Smooth muscle cell (in vitro differentiated cells): ENCODE data around the gene GOT1. TPM values are rescaled to one million over a fixed set of nuclear protein-coding genes. Genes with fewer than 3 reads are reported as not detected.

Experiments used
- DNase-seq: peaks from one replicate; lab custom pipeline; 2025; ENCODE audit not compliant: unreplicated experiment; lab: John Stamatoyannopoulos, UW
- H2AFZ ChIP-seq: fragments of 200-600 bp; sonication (generic); 2 replicates; pipeline ENCODE4 v1.6.0; 2016; ENCODE audit warnings: antibody characterized with exemption, low read depth, mild to moderate bottlenecking
- H3F3A ChIP-seq: fragments of 200-600 bp; sonication (generic); 2 replicates; pipeline ENCODE4 v1.6.0; 2017; ENCODE audit warnings: antibody characterized with exemption, low read depth
- H3K27ac ChIP-seq: fragments of 200-600 bp; sonication (generic); 2 replicates; pipeline ENCODE4 v1.5.1; 2016; ENCODE audit warnings: low read depth, mild to moderate bottlenecking
- H3K27me3 ChIP-seq: fragments of 200-600 bp; sonication (generic); 2 replicates; pipeline ENCODE4 v1.6.1; 2016; ENCODE audit warnings: low read depth, mild to moderate bottlenecking
- H3K36me3 ChIP-seq: fragments of 200-600 bp; sonication (generic); 2 replicates; pipeline ENCODE4 v1.5.1; 2016; ENCODE audit warnings: low read depth
- H3K4me1 ChIP-seq: fragments of 200-600 bp; sonication (generic); 2 replicates; pipeline ENCODE4 v1.5.1; 2016; ENCODE audit warnings: low read depth
- H3K4me2 ChIP-seq: fragments of 200-600 bp; sonication (generic); 2 replicates; pipeline ENCODE4 v1.6.0; 2016; ENCODE audit warnings: mild to moderate bottlenecking
- H3K4me3 ChIP-seq: fragments of 200-600 bp; sonication (generic); 2 replicates; pipeline ENCODE4 v1.5.1; 2016; ENCODE audit warnings: mild to moderate bottlenecking
- H3K79me2 ChIP-seq: fragments of 200-600 bp; sonication (generic); 2 replicates; pipeline ENCODE4 v1.6.0; 2016; ENCODE audit warnings: low read depth, mild to moderate bottlenecking
- H3K9ac ChIP-seq: fragments of 200-600 bp; sonication (generic); 2 replicates; pipeline ENCODE4 v1.6.0; 2016; ENCODE audit warnings: low read depth
- H3K9me3 ChIP-seq: fragments of 200-600 bp; sonication (generic); replicated peaks from 2 replicates; pipeline ENCODE4 v1.5.1; 2016; ENCODE audit warnings: low read depth
- H4K20me1 ChIP-seq: fragments of 200-600 bp; sonication (generic); 2 replicates; pipeline ENCODE4 v1.6.0; 2016; ENCODE audit warnings: low read depth
- WGBS: methylation state at CpG from one replicate; pipeline ENCODE4 v1.1.7; 2016; ENCODE audit warnings: low lambda C conversion rate; 5-methylcytosine and 5-hydroxymethylcytosine counted together
- polyA plus RNA-seq: library from polyadenylated mRNA; unstranded; fragments of >200 nt; fragmentation: Nextera tagmentation; extraction: Ambion mirVana; gene quantifications from 2 replicates; pipeline ENCODE4 v1.2.1, GENCODE V29; 2016
- total RNA-seq: library from RNA; depleted of rRNA; stranded (reverse); fragments of >200 nt; gene quantifications from 2 replicates; pipeline ENCODE4 v1.2.3, GENCODE V29; 2014
- TF ChIP-seq, protein P1 (sequence below): fragments of 200-600 bp; sonication (generic); IDR thresholded peaks from 2 replicates; pipeline ENCODE4 v1.5.1; 2017; ENCODE audit warnings: borderline replicate concordance, mild to moderate bottlenecking, antibody characterized with exemption; ENCODE audit not compliant: insufficient read depth, poor library complexity, severe bottlenecking

GOT1 gene
- total and polyA plus RNA-seq, 2 experiments from 2014 or later = 34.7 to 44.4 TPM

DNA sequence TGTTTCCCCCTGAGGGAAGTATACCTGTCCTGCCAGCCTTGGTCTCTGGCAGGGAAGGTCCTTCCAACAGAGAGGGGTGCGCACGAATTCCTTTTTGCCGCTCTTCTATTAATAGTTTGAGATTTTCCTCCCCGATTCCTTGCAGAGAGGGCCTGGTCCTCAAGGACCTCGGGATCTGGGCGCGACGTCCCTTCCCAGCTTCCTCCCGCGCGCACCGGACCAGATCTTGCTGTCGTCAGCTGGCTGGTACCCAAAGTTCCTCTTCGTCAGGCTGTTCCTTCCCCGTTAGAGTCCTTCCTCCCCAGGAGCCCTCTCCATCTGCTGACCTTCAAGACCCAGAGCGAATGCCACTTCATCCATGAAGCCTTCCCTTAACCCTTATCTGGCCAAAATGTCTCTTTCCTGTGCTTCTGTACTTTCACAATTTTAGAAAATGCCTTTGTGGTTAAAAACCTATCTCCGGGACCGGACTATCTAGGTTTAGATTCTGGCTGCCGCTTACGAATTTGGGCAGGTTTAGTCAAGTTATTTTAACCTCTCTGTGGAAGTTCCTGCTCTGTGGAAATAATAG, 851 bp upstream of the GOT1 start:
- H3K9me3 ChIP-seq = no peaks in the 10 kb centered on the region
- TF ChIP-seq, protein P1, sequence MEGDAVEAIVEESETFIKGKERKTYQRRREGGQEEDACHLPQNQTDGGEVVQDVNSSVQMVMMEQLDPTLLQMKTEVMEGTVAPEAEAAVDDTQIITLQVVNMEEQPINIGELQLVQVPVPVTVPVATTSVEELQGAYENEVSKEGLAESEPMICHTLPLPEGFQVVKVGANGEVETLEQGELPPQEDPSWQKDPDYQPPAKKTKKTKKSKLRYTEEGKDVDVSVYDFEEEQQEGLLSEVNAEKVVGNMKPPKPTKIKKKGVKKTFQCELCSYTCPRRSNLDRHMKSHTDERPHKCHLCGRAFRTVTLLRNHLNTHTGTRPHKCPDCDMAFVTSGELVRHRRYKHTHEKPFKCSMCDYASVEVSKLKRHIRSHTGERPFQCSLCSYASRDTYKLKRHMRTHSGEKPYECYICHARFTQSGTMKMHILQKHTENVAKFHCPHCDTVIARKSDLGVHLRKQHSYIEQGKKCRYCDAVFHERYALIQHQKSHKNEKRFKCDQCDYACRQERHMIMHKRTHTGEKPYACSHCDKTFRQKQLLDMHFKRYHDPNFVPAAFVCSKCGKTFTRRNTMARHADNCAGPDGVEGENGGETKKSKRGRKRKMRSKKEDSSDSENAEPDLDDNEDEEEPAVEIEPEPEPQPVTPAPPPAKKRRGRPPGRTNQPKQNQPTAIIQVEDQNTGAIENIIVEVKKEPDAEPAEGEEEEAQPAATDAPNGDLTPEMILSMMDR = no peak
- H3F3A ChIP-seq = no peaks in the 10 kb centered on the region
- peak overlapping the region; percentile 83 for H3K9ac ChIP-seq
- H3K4me2 ChIP-seq = peak overlapping the region; percentile 97
- no peaks in the 10 kb centered on the region for H3K36me3 ChIP-seq
- no peaks in the 10 kb centered on the region for H3K27me3 ChIP-seq
- peaks cover 15% of the 10 kb centered on the region for H3K4me1 ChIP-seq
- peak overlapping the region; percentile 73 for H3K4me3 ChIP-seq
- peaks cover 48% of the 10 kb centered on the region for H3K79me2 ChIP-seq
- peaks cover 6% of the 10 kb centered on the region for H4K20me1 ChIP-seq
- peak overlapping the region; percentile 61 for H3K27ac ChIP-seq
- no peak for DNase-seq
- WGBS = 8% methylated on average over 20 of the region's 20 CpGs
- H2AFZ ChIP-seq = peak overlapping the region; percentile 91

DNA sequence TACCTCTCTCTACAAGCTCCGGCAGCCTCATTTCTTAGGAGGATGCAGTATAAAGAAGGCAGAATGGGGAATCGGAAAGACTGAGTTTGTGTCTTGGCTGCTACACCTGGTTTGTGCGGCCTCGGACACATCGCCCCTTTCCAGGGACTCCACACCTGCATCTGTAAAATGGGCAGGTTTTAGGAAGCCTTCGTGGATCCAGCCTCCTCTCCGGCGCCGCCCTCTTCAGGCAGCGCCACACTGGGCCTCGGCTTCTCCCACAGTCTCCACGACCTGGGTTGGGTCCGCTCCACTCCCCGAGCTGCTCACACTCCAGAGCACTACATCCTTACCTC, 341 bp downstream of the GOT1 start:
- no peak for DNase-seq
- H3K36me3 ChIP-seq = no peaks in the 10 kb centered on the region
- H3K4me1 ChIP-seq = peaks cover 15% of the 10 kb centered on the region
- peaks cover 48% of the 10 kb centered on the region for H3K79me2 ChIP-seq
- no peaks in the 10 kb centered on the region for H3K27me3 ChIP-seq
- H3K4me2 ChIP-seq = peak overlapping the region; percentile 87
- H3K9ac ChIP-seq = peak overlapping the region; percentile 86
- peak overlapping the region; percentile 73 for H3K4me3 ChIP-seq
- no peaks in the 10 kb centered on the region for H3K9me3 ChIP-seq
- H4K20me1 ChIP-seq = peaks cover 8% of the 10 kb centered on the region
- H3K27ac ChIP-seq = peak overlapping the region; percentile 73
- WGBS = 25% methylated on average over 6 of the region's 14 CpGs
- peak overlapping the region; percentile 78 for H2AFZ ChIP-seq
- TF ChIP-seq, protein P1 = no peak
- no peaks in the 10 kb centered on the region for H3F3A ChIP-seq

DNA sequence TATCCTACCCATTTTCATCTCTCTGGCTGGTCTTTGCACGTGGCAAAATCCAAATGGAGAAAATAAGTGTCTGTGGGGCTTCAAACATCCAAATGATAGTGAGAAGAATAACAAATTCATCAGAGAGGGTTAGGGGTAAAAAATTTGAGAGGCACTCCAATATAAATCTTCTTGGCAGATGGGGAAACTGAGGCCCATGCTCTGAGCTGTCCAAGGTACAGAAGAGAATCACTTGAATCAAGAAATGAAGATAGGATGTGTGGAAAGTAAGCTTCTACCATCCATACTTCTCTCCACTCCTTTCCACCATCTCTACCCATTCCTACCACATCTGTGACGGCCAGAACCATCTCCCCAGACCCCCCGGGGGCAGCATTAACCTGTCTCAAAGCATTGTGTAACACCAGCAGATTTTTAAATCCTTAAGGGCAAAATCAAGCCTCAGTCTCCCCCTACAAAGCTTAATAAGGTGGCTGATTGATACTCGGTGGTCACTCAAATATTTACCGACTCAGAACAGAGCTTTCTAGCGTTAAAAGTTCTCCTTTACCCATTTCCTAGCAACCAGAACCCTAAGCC, 818 bp downstream of the GOT1 start:
- Histone ChIP-seq H3F3A (no peaks in the 10 kb centered on the region), H4K20me1 (peaks cover 8% of the 10 kb centered on the region), H2AFZ (peak overlapping the region; percentile 78), H3K36me3 (no peaks in the 10 kb centered on the region), H3K27ac (peak overlapping the region; percentile 73), H3K4me2 (peak overlapping the region; percentile 87), H3K27me3 (no peaks in the 10 kb centered on the region), H3K9me3 (no peaks in the 10 kb centered on the region), H3K9ac (peak overlapping the region; percentile 86), H3K4me1 (peaks cover 15% of the 10 kb centered on the region), H3K4me3 (peak overlapping the region; percentile 73), H3K79me2 (peaks cover 48% of the 10 kb centered on the region)
- no peak for DNase-seq
- TF ChIP-seq, protein P1 = no peak
- 23% methylated on average over 6 of the region's 6 CpGs for WGBS
